22Rv1 (cell line): ENCODE data around the gene UNC13C.

Experiments
- H3K27ac ChIP-seq: fragments of 450-650 bp; 2 replicates; pipeline ENCODE4 v1.5.1; 2017
- ZFX ChIP-seq: fragments of 450-650 bp; IDR thresholded peaks from 2 replicates; pipeline ENCODE4 v1.6.1; 2017; ENCODE audit warnings: antibody characterized with exemption, borderline replicate concordance
- TF ChIP-seq, protein P1 (sequence below): fragments of 450-650 bp; IDR thresholded peaks from 2 replicates; pipeline ENCODE4 v1.5.1; 2017; ENCODE audit warnings: mild to moderate bottlenecking

Gene UNC13C

DNA sequence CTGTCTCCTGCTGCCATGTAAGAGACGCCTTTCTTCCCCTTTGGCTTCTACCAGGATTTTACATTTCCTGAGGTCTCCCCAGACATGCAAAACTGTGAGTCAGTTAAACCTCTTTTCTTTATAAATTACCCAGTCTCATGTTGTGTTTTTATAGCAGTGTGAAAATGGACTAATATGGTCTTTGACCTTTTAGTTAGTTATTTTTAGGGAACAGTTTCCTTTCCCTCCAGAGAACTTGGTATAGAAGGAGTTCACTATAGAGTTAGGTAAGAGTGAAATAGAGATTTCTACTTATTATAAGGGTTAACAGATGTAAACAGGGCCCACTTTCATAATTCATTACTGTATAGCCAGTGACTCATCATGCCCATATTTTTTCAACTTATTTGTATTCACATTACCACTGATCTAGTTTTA, 170.9 kb downstream of the UNC13C start:
- no peak overlapping the region for H3K27ac ChIP-seq
- TF ChIP-seq, protein P1, sequence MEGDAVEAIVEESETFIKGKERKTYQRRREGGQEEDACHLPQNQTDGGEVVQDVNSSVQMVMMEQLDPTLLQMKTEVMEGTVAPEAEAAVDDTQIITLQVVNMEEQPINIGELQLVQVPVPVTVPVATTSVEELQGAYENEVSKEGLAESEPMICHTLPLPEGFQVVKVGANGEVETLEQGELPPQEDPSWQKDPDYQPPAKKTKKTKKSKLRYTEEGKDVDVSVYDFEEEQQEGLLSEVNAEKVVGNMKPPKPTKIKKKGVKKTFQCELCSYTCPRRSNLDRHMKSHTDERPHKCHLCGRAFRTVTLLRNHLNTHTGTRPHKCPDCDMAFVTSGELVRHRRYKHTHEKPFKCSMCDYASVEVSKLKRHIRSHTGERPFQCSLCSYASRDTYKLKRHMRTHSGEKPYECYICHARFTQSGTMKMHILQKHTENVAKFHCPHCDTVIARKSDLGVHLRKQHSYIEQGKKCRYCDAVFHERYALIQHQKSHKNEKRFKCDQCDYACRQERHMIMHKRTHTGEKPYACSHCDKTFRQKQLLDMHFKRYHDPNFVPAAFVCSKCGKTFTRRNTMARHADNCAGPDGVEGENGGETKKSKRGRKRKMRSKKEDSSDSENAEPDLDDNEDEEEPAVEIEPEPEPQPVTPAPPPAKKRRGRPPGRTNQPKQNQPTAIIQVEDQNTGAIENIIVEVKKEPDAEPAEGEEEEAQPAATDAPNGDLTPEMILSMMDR, result no peak
- no peak for TF ChIP-seq ZFX

DNA sequence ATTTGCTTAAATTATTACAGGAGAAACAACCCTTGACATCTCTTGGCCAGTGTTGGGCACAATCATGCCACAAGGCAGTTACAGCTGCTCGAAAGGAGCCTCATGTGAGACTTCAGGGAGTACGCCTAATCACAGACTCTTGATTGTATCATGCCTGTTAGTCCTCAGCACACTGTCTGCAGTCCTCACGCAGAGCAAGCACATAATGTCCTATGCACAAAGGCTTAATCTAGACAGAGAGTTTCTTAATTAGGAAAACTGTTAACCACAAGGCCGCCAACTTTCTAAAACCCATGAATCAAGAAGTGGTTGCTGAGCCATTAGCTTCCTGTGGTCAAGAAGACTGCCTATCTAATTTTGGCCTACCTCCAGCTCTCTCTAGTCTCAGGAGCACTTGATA, 172.0 kb downstream of the UNC13C start:
- H3K27ac ChIP-seq, result no peak overlapping the region
- TF ChIP-seq, protein P1, result no peak
- no peak for TF ChIP-seq ZFX

DNA sequence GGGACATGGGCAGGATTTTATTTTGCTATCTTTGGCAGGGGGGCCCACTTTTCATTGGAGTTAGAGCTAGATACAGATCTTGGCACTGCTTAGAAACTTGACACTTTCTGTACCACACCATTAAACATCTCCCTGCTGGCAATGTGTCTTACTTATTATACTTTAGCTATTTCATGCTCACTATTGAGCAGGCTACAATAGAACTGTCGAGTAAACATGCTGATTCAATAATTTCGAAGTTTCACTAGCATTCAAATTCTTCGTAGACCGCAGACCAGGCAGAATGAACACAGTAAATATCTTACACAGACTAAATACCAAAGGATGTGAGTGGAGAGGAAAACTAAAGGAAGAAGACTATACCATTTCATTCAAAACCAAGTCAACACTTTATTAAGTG, 180.8 kb downstream of the UNC13C start:
- H3K27ac ChIP-seq, result no peak overlapping the region
- TF ChIP-seq, protein P1, result no peak
- TF ChIP-seq ZFX, result no peak

DNA sequence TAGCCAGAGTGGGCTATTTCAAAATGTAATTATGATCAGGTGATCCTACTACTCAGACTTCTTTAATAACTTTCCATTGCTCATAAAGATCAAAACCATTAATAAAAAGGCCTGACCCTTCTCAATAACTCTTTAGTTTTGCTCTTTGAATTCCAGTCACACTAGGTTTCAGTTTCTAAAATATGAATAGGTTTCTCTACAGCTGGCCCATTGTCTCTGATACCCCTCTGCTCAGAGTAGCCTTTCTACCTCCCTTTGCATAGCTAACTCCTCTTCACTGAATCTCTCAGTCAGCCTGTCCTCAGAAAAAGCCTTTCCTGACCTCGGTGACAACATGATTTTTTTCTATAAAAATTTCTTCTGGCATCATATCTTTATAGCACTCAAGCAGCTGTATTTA, 209.1 kb downstream of the UNC13C start:
- TF ChIP-seq, protein P1, result no peak
- no peak for TF ChIP-seq ZFX
- H3K27ac ChIP-seq, result no peak overlapping the region

DNA sequence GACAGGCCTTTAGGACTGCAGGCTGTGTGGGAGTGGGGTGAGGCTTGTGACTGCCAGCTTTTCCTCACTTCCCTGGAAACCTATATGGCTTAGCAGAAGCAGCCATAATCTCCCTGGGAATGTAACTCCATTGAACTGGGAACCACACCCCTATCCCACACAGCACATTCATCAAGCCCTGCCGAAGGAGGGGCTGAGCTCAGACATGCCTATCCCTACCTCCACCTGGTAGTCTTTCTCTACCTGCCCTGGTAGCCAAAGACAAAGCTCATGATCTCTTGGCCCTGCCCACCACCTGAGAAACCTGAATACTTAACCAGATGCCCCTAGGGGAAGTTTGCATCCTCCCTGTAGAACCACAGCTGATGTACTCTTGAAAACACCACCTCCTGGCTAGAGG, 219.8 kb downstream of the UNC13C start:
- no peak overlapping the region for H3K27ac ChIP-seq
- TF ChIP-seq ZFX, result no peak
- TF ChIP-seq, protein P1, result no peak

DNA sequence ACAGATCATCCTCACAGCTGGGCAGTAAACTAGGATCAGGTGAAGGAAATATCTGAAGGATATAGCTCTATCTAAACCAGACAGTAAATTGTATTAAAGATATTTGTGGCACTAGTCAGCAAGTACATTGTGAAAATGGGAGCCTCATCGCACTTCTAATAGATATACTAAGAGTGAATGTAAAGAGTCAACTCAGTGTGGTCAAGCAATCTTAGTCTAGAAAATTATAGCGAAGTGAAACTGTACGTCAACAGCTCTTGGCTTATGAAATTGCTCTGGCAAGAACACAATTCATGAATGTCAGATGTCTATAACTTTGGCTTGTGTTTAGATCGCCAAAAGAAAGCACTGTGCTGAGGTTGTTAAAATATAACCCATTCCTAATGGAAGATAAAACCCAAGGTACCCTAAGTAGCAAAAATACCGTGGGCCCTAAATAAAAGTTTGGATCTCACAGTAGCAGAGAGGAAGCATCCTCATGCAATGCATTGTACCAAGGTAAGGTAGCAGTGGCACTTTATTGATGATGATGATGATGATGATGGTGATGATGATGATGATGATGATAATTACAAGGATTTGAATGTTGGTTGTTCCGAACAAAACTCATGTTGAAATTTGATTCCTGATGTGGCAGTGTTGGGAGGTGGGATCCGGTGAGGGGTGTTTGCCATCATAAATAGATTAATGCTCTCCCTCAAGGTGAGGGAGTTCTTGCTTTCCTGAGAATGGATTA, 228.5 kb downstream of the UNC13C start:
- no peak for TF ChIP-seq ZFX
- TF ChIP-seq, protein P1, result no peak
- no peak overlapping the region for H3K27ac ChIP-seq

DNA sequence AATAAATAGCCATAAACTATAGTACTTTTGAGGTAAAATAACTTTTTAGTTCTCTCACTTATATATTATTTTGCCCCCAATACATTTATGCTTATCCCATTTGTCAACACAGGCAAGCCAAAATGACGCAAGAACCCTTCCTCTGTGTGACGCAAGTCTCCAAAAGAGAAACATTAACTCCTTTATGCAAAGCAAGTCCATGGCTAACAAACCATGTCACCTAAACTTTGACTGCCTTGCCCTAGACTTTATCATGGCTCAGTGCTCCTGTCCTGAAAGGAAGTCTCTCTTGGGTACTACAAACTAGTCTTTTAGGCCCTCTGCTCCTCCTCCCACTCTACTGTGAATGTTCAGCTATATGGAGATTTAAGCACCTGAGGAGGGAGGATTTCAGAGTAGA, 230.5 kb downstream of the UNC13C start:
- no peak for TF ChIP-seq ZFX
- TF ChIP-seq, protein P1, result no peak
- H3K27ac ChIP-seq, result no peak overlapping the region
